HPDE6-E6E7 (cell line): ENCODE measurements around the gene MON1A.
"Not testable (repeated sequence)": the region's sequence is repeated elsewhere in the genome, so short reads cannot be mapped to it uniquely, and the experiment has no call there.

ENCODE experiments used
- DNase-seq: peaks from one replicate; pipeline ENCODE4 v3.0.0; 2011; ENCODE audit warnings: missing footprints; ENCODE audit errors: extremely low spot score

The MON1A gene

GRCh38 chr3:49917806-49918590, 11.6 kb downstream of the MON1A start:
- not testable (repeated sequence) for DNase-seq

DNA sequence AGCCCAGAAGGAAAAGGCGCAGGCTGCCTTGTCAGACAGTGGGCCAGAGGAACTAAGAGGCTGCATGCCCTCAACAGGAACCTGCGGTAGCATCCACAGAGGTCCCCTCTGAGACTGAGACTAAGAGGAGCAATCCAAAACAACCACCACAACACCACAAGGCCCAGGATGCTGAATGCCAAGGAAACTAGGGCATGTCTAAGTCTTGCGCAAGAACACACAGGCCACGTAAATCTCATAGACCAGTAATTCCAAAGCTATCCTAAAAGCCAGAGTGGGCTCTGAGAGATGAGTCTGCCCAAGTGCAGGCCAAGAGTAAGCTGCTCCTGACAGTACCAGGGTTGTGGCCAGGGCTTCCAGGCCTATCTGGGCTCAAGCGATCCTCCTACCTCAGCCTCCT, 12.9 kb downstream of the MON1A start:
- no peak for DNase-seq

DNA sequence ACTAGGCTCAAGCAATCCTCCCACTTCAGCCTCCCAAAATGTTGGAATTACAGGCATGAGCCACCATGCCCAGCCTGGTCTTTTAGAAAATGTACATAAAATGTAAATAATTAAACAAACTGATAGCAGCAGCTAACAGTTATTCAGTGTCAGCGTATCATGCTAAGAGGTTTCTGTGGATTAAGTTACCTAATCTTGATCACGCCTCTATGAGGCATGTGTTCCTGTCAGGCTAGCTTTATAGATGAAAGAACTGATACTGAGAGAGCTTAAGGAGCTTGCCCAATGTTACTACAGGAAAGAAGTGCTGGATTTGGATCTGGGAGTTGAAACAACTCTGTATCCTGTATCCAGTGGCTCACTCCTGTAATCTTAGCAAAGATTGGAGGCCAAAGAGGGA, 14.7 kb downstream of the MON1A start:
- DNase-seq, result no peak

DNA sequence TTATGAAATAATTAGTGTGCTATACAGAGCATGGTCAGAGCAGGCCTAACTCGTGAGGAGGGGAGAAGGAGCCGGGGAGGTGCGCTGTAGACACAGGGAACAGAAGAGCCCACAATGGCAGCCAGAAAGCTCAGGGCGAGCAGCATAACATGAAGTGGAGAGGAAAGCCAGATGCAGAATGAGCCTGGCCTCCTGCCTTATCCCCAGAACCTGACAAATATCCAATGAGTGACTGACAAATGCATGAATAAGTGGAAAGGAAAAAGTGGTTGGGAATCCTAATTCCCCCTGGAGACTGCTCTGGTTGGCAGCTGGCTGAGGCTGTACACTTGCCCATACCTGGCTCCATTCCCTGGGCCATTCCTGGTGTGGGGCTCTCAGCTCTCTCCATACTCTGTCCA, 16.7 kb downstream of the MON1A start:
- no peak for DNase-seq

DNA sequence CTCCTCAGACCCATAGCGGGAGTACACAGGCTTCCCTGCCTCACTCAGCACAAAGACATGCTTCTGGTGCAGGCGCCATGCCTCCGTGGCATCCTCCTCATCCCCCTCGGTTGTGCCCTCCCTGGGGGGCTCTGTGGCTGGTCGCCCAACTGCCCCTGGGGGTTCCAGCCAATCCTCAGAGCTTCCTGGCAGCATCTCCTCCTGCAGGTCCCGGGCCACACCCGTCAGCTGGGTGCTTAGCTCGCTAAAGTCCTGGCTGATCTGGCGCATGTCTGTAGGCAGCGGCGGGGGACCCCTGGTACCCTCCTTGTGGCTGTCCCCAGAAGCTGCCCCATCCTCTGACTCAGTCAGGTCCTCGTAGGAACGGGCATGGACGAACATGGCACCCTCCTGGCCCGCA, 18.0 kb downstream of the MON1A start:
- DNase-seq, result no peak

- DNase-seq, result no peak
These were observed 18.5 kb downstream of the MON1A start for GRCh38 chr3:49911124-49911420.

DNA sequence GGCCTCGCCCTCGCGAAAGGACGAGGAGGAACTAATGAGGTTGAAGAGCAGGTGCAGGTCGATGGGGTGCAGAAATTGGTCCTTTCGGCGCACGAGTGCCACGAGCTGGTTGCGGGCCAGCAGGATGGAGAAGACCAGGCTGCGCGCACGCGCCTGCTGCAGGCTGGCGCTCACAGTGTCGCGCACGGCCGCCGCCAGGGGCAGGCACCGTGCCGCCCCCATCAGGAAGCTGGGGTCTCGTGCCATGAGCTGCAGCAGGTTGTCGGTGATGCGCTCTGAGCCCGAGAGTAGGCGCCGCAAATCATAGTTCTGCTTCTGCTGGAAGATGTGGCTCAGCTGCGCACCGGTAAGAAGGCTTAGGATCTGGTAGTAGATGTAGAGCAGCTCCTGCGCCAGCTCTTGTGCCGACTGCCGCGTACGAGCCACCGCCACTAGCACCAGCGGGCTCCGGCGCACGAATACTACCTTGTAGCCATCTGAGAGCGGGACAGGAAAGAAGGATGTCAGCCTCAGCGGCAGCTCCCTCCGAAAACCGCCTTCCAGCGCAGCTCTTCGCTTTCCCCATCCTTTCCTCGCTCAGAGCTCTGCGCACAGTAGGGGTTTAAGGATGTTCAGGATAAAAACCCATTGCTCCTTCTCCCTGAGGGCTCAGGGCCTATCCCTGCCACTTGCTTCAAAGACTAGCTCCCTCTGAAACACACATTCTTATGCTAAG, 19.0 kb downstream of the MON1A start:
- no peak for DNase-seq

DNA sequence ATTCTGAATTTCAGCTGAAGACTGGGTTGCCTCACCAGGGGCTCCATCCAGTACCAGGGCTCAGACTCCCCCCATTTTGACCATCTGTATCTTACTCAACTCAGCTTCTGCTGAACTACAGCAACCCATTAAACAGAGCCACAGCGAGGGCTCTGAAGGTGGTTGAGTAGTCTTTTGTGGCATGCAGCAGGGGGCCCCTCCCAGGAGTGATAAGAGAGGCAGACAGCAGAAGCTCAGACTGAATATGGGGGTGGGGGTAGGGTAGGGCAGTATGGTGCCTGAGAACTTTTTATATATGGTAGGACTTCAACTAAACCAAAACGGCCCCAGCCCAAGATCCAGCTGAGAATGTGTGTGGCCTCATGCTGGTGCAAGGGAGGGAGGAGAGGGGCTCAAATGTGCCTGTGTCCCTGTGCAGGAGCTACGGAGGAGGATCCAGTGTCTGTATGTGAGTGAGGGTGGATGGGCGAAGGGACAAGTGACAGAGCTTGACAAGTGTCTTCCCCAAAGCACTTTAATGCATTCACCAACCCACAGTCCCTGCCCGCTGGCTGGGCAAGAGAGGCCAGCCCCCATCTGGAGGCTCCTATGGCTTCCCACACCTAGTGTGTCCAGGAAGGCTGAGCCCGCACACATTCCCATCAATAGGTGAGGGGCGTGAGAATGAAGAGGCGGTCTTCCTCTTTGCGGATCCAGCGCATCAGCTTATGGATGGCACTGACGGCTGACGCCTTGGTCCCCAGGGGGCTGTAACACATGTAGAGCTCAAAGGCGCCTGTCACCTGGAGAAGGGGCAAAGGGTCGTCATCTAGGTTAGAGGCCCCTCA, 21.0 kb downstream of the MON1A start:
- DNase-seq, result no peak

DNA sequence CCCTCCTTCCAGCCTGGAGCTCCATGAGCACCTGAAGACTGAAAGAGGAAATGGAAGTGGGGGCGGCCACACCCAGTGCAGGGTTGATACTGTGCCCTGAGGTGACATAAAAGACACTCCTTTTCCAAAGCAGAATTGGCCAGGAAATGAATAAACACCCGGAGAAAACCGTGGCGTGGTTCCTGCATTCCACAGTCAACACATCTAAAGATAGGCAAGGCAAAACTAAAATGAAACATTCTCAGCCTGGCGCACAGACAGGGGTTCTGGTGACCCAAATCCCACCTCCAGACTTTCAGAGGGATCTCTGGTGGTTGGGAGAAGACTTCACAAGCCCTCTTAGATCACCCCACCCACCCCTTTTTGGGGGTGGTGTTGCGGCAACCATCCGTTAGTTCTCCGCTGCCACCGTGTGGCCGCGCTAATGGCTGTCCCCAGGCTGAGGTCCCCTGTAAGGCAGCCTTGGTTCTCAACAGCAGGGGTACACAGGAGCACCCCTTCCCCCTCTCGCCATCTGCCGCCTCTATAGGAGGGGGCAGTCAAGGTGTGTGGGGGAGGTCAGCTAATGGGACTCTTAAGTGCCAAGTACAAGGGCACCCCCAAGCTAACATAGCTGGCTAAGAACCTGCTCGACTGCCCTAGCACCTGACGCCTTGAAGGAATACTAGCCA, 23.4 kb downstream of the MON1A start:
- DNase-seq, result no peak

DNA sequence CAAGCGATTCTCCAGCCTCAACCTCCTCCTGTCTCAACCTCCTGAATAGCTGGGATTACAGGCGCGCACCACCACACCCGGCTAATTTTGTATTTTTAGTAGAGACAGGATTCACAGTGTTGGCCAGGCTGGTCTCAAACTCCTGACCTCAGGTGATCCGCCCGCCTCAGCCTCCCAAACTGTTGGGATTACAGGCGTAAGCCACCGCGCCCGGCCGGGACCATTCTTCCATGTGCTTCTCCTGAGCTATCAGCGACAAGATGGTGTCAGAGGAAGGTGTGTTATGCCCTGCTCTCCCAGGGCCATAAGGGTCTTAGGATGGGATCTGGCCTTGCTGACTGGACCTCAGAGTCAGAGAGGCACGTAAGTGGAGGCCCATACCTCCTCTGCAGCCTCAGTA, 25.2 kb downstream of the MON1A start:
- not testable (repeated sequence) for DNase-seq

GRCh38 chr3:49903451-49904424, 25.9 kb downstream of the MON1A start, which contains the start of gene MST1R:
Gene MST1R, minus strand, starts transcription at chr3:49903873. Its CDS starts 264 bp downstream, at chr3:49903609.
- DNase-seq, result no peak

DNA sequence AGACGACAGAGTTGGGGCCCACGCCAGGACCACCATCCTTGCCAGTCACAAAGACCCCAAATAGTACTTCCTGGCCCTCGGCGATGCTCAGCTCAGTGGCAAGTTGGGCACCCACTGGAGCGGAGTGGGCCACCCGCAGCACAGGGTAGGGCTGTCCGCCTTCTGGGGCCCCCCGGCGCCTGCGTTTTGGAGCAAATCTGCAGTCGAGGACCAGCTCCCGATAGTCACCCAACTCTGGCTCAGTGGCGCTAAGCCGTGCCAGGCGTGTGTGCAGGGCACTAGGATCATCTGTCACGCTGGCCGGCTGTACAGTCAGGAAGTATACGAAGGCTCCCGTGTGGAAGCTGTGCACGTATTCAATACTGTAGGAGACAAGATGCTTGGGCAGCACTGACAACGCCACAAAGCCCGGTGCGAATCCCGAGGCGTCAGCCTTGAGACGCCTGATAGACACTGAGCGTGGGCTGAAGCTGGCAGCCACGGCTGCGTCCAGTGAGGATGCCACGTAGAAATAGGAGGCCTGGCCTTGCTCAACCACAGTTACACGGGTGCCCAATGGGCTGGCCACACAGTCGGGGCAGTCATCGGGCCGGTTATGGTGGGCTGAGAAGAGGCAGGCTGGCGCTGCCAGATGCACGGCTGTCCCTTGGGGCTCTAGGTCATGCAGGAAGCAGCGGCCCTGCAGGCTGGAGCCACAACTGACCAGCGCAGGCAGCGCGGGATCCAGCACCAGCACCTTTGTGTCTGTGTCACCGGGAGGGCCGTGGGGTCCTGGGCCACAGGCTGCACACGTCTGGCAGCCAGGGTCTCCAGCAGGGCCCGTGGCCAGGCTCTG, 26.9 kb downstream of the MON1A start:
- no peak for DNase-seq

DNA sequence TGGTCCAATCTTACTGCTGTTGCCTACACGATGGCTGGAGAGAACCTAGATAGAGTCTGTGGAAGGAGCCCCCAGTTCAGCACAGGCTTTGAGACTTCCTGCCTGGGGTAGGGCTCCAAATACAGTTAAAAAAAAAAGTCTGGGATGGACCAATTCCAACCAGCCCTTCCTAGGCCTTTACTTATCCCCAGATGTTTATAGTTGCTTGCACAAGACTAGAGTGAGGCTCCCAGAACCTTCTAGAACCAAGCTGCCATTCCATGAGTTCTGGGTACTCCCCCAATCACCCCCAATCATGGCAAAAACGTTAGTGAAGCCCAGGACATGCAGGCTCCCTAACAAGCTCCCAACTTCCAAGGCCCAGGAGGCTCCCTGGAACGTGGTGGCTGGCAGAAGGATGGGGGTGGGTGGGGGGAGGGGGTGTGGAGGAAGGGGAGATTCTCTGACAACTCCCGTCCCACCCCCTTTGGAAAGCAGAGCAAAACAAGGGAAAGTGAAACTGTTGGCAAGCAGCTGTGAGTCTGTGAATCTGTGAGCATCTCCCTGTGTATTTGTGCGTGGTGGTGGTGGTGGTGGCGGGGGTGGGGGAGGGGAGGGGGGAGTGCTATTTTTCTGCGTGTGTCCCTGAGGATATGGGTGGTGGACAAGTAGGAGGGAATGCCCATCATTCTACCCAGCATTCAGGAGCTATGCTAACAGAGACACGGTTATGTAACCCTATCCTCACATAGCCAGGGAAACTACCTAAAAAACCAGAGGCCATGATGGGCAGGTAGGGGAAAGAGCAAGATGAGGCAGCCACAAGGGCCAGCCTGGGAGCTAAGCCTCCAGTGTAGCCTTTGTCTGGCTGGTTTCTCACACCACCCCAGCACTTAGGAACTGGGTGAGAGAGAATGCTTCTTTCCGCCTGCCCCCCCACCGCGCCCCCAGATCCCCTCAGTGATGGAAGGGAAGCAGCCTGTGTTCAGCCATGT, 28.0 kb downstream of the MON1A start:
- DNase-seq, result no peak

- DNase-seq, result peak; percentile 89
These were observed 29.0 kb downstream of the MON1A start for GRCh38 chr3:49900491-49901153.

- no peak for DNase-seq
These were observed 29.8 kb downstream of the MON1A start for GRCh38 chr3:49899815-49900214.

DNA sequence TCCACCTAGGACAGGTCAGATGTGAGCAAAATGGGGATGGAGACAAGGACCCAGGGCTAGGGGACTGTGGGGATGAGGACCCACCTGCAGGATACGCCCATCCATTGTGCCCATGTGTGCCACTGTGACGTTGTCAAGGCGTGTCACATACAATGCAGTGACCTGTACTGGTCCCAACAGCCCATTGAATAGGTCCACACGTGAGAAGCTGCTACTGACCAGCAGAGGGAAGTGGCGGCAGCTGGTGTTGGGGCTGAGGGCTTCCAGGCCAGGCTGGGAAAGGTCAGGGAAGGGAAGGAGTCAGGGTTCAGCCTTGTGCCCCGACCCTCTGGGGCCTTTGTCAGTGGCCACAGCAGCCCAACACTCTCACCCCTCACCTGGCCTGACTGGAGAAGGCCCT, 30.6 kb downstream of the MON1A start:
- DNase-seq, result no peak

- DNase-seq, result no peak
These were observed 33.3 kb downstream of the MON1A start for GRCh38 chr3:49896345-49896744.

DNA sequence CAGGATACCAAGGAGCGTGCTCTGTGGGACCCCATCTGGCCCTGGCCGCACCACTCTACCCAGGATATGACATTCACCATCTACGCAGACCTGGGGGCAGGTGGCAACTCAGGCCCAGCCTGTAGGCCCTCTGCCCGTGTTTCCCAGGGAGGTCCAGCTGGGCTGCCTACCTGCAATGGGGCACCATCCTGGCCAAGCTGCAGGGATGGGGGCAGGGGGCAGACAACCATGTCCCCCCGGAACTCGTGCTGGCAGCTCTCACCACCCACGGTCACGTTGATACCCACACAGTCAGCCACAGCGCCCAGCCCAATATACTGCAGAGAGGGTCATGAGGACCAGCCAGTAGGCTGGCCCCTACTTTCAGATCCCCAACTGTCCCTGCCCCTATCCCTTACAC, 33.8 kb downstream of the MON1A start:
- DNase-seq, result no peak
